HepG2 (cell line): ENCODE data around the gene TACC2. TPM values are rescaled to one million over a fixed set of nuclear protein-coding genes. Genes with fewer than 3 reads are reported as not detected.

Experiments used
- ATAC-seq: fragments of 200-7000 bp; cut with Tn5 transposase; 3 replicates; pipeline ENCODE4 v1.9.1; 2020; ENCODE audit warnings: mild to moderate bottlenecking, moderate library complexity
- BruUV-seq: library from RNA; stranded (reverse); fragments of 400-500 nt; replicated peaks from 2 replicates; lab custom pipeline; 2021; lab: Mats Ljungman, UMichigan
- CTCF ChIA-PET: fragments of 300-600 bp; formaldehyde crosslinking; extraction: SDS; loops from one replicate; lab custom pipeline; 2021; ENCODE audit warnings: low total read pairs, inconsistent platforms, low intra/inter-chr PET ratio; lab: Yijun Ruan, JAX
- POLR2A ChIA-PET: fragments of 350-600 bp; sonication (Branson Sonifier 250); formaldehyde crosslinking; loops from one replicate; lab custom pipeline; 2020; ENCODE audit warnings: antibody characterized with exemption, inconsistent platforms; lab: Yijun Ruan, JAX
- DNase-seq: peaks from one replicate; pipeline ENCODE4 v3.0.0-alpha.2; 2015; ENCODE audit warnings: low spot score
- FAIRE-seq: peaks from 3 replicates; lab custom pipeline; 2011; peaks lifted over from hg19 to GRCh38; lab: Jason Lieb, UNC
- H2AFZ ChIP-seq: one replicate; pipeline ENCODE4 v1.6.1; 2011; ENCODE audit warnings: low read length, inconsistent platforms
- H3K27ac ChIP-seq: fragments of 300-600 bp; 3 replicates; pipeline ENCODE4 v1.8.0; 2011; ENCODE audit warnings: mixed run types, mild to moderate bottlenecking, mixed read lengths, low read length, inconsistent platforms; ENCODE audit not compliant: insufficient read depth; ENCODE audit errors: extremely low read length
- H3K27me3 ChIP-seq, 2 experiments: fragments of 200-600 bp in 1 of 2; 2 replicates in 1 of 2; 3 replicates in 1 of 2; pipeline versions ENCODE4 v1.6.0 to v1.8.0; 2011; ENCODE audit warnings: low read length in 2 of 2, mild to moderate bottlenecking in 2 of 2, moderate library complexity in 2 of 2, inconsistent platforms in 1 of 2; ENCODE audit not compliant: insufficient read depth in 2 of 2, control insufficient read depth in 1 of 2
- H3K36me3 ChIP-seq, 2 experiments: fragments of 200-600 bp in 1 of 2; replicated peaks in 1 of 2; 2 replicates in 1 of 2; 3 replicates in 1 of 2; pipeline versions ENCODE4 v1.5.1 to v1.8.0; 2011; ENCODE audit warnings: low read length in 2 of 2, inconsistent platforms in 1 of 2; ENCODE audit not compliant: insufficient read depth in 2 of 2, control insufficient read depth in 1 of 2
- H3K4me1 ChIP-seq: 2 replicates; pipeline ENCODE4 v1.5.1; 2012; ENCODE audit warnings: low read length, inconsistent platforms; ENCODE audit not compliant: insufficient read depth
- H3K4me2 ChIP-seq: 2 replicates; pipeline ENCODE4 v1.6.0; 2011; ENCODE audit warnings: low read depth, low read length, inconsistent platforms
- H3K4me3 ChIP-seq, 3 experiments: fragments of 200-600 bp in 1 of 3; sonication (generic), shearing (Covaris generic) in 1 of 3; replicated peaks in 1 of 3; 2 replicates each; pipeline ENCODE4 v1.5.1; 2011 to 2016; ENCODE audit warnings: low read length in 3 of 3, inconsistent platforms in 2 of 3, low read depth in 2 of 3, mild to moderate bottlenecking in 2 of 3, control low read depth in 1 of 3, mixed read lengths in 1 of 3; ENCODE audit not compliant: insufficient read depth in 1 of 3
- H3K79me2 ChIP-seq: one replicate; pipeline ENCODE4 v1.6.1; 2011; ENCODE audit warnings: low read length, inconsistent platforms; ENCODE audit not compliant: insufficient read depth
- H3K9ac ChIP-seq: 2 replicates; pipeline ENCODE4 v1.6.0; 2011; ENCODE audit warnings: mild to moderate bottlenecking, low read depth, low read length, inconsistent platforms; ENCODE audit not compliant: insufficient read depth
- H3K9me3 ChIP-seq: 2 replicates; pipeline ENCODE4 v1.5.1; 2012; ENCODE audit warnings: mild to moderate bottlenecking, low read length
- H4K20me1 ChIP-seq: 2 replicates; pipeline ENCODE4 v1.6.0; 2011; ENCODE audit warnings: inconsistent platforms, mild to moderate bottlenecking, low read length, moderate library complexity; ENCODE audit not compliant: insufficient read depth
- GATA4 ChIP-seq: sonication (generic); IDR thresholded peaks from 2 replicates; pipeline ENCODE4 v1.6.1; 2016; ENCODE audit warnings: antibody characterized with exemption, low read depth, borderline replicate concordance
- GATAD1 ChIP-seq: IDR thresholded peaks from 2 replicates; pipeline ENCODE4 v1.6.1; 2016; ENCODE audit warnings: missing genetic modification reagents, missing compliant biosample characterization
- HOXA3 ChIP-seq: sonication (generic); formaldehyde crosslinking; IDR thresholded peaks from 2 replicates; pipeline ENCODE4 v1.5.0; 2020; ENCODE audit warnings: missing genetic modification reagents
- KDM4B ChIP-seq: sonication (generic); formaldehyde crosslinking; IDR thresholded peaks from 2 replicates; pipeline ENCODE4 v1.4.0; 2020; ENCODE audit warnings: missing genetic modification reagents
- MATR3 ChIP-seq: sonication (generic); formaldehyde crosslinking; IDR thresholded peaks from 2 replicates; pipeline ENCODE4 v1.4.0; 2020; ENCODE audit warnings: missing genetic modification reagents
- MEF2D ChIP-seq: sonication (generic); formaldehyde crosslinking; IDR thresholded peaks from 2 replicates; pipeline ENCODE4 v1.5.1; 2020; ENCODE audit warnings: mild to moderate bottlenecking, missing genetic modification reagents
- NFATC3 ChIP-seq: sonication (generic); formaldehyde crosslinking; IDR thresholded peaks from 2 replicates; pipeline ENCODE4 v1.5.1; 2020; ENCODE audit warnings: mild to moderate bottlenecking, missing genetic modification reagents
- TIGD3 ChIP-seq: sonication (generic); formaldehyde crosslinking; IDR thresholded peaks from 2 replicates; pipeline ENCODE4 v1.5.1; 2020; ENCODE audit warnings: mild to moderate bottlenecking, missing genetic modification reagents, borderline replicate concordance
- ZBTB43 ChIP-seq: sonication (generic); formaldehyde crosslinking; conservative IDR thresholded peaks from 2 replicates; pipeline ENCODE4 v1.4.0; 2020; ENCODE audit warnings: missing genetic modification reagents
- ZIK1 ChIP-seq: sonication (generic); formaldehyde crosslinking; IDR thresholded peaks from 2 replicates; pipeline ENCODE4 v1.5.0; 2020; ENCODE audit warnings: mild to moderate bottlenecking, low read depth, missing genetic modification reagents, borderline replicate concordance
- ZNF12 ChIP-seq: sonication (generic); formaldehyde crosslinking; IDR thresholded peaks from 2 replicates; pipeline ENCODE4 v1.5.0; 2020; ENCODE audit warnings: missing genetic modification reagents
- ZNF143 ChIP-seq: sonication (generic); formaldehyde crosslinking; IDR thresholded peaks from 2 replicates; pipeline ENCODE4 v1.4.0; 2020; ENCODE audit warnings: missing genetic modification reagents
- ZNF383 ChIP-seq: sonication (generic); formaldehyde crosslinking; IDR thresholded peaks from 2 replicates; pipeline ENCODE4 v1.4.0; 2020; ENCODE audit warnings: missing genetic modification reagents, mild to moderate bottlenecking, borderline replicate concordance
- ZNF605 ChIP-seq: sonication (generic); formaldehyde crosslinking; IDR thresholded peaks from 2 replicates; pipeline ENCODE4 v1.8.0; 2022; ENCODE audit warnings: mild to moderate bottlenecking, missing genetic modification reagents
- ZNF644 ChIP-seq: IDR thresholded peaks from 2 replicates; pipeline ENCODE4 v1.6.1; 2016; ENCODE audit warnings: low read depth
- WGBS: methylation state at CpG from one replicate; pipeline ENCODE4 v1.1.6; 2017; ENCODE audit warnings: low lambda C conversion rate; 5-methylcytosine and 5-hydroxymethylcytosine counted together
- in situ Hi-C: cut with HindIII; loops from 2 replicates; pipeline ENCODE4 v1.10.0; 2017; ENCODE audit warnings: low pct_unique_long_range_greater_than_20kb; ENCODE audit not compliant: extremely low pct_ligation_motif_present
- intact Hi-C: fragments of 100-400 bp; cut with micrococcal nuclease; formaldehyde crosslinking; loops from one replicate; pipeline ENCODE4 v1.10.0; 2022; ENCODE audit not compliant: unreplicated experiment
- polyA plus RNA-seq, 8 experiments: library from polyadenylated mRNA; depleted of rRNA in 3 of 8; stranded (reverse) in 7 of 8; unstranded in 1 of 8; fragments of >200 nt; fragmentation: Illumina TruSeq in 4 of 8; extraction: Trizol in 4 of 8; gene quantifications; 2 replicates each; pipeline versions ENCODE4 v1.2.1 to v1.2.3, GENCODE V29; 2011 to 2016; ENCODE audit warnings: low read depth in 4 of 8, missing spikeins in 1 of 8, mixed read lengths in 1 of 8; ENCODE audit not compliant: insufficient read depth in 1 of 8
- total RNA-seq, 5 experiments: library from RNA; depleted of rRNA; stranded (reverse); fragments of >200 nt; fragmentation: Illumina TruSeq; extraction: Trizol; gene quantifications; 2 replicates each; pipeline ENCODE4 v1.2.3, GENCODE V29; 2016; ENCODE audit warnings: low read depth in 1 of 5

Gene TACC2
- total and polyA plus RNA-seq, 2 of the 13 experiments (the other 11 are each of a cell fraction or from before 2014, with no cell fraction given) = 11.8 to 16.0 TPM

- WGBS = 51% methylated on average over 9 of the region's 12 CpGs
Measured at GRCh38 chr10:122294511-122295450, 305.8 kb downstream of the TACC2 start.

More at GRCh38 chr10:122294511-122295450, 305.8 kb downstream of the TACC2 start:
- no peak overlapping the region for H3K4me2 ChIP-seq
- no peaks in the 10 kb centered on the region for H4K20me1 ChIP-seq
- no peaks in the 10 kb centered on the region for H3K9me3 ChIP-seq
- no peak overlapping the region for H3K4me3 ChIP-seq
- TF ChIP-seq ZNF605 (CRISPR knock-in tag) (no peak), GATA4 (no peak), ZNF12 (CRISPR knock-in tag) (no peak), MEF2D (no peak), KDM4B (CRISPR knock-in tag) (no peak), ZNF143 (CRISPR knock-in tag) (no peak), ZNF644 (CRISPR knock-in tag) (no peak), HOXA3 (CRISPR knock-in tag) (no peak), MATR3 (CRISPR knock-in tag) (no peak), ZNF383 (CRISPR knock-in tag) (no peak), ZBTB43 (no peak), ZIK1 (CRISPR knock-in tag) (no peak), GATAD1 (CRISPR knock-in tag) (no peak), TIGD3 (CRISPR knock-in tag) (no peak), NFATC3 (CRISPR knock-in tag) (no peak)
- CTCF ChIA-PET = no interaction called here
- FAIRE-seq (no peak), DNase-seq (no peak), ATAC-seq (no peak)
- no TSS peak for BruUV-seq
- no peak overlapping the region for H3K27ac ChIP-seq
- no peak overlapping the region for H3K9ac ChIP-seq
- no peaks in the 10 kb centered on the region for H3K36me3 ChIP-seq
- H3K27me3 ChIP-seq = peaks cover 3 to 41% of the 10 kb centered on the region in 2 experiments; a peak in 4 of 5 replicates
- intact Hi-C loops = loop anchor here (5.0 kb wide), 2 partner anchors 98 to 273 kb away; no protein-coding TSS in a partner anchor
- H3K79me2 ChIP-seq = no peaks in the 10 kb centered on the region
- H2AFZ ChIP-seq = no peak overlapping the region
- peaks cover 52% of the 10 kb centered on the region for H3K4me1 ChIP-seq
- POLR2A ChIA-PET = no interaction called here
- in situ Hi-C loops = loop anchor here (5.0 to 10.0 kb wide), 3 partner anchors 48 to 410 kb away; no protein-coding TSS in a partner anchor
